Ovary (tissue), 9 donors: ENCODE results near the gene ENKUR. TPM values are rescaled to one million over a fixed set of nuclear protein-coding genes. Genes with fewer than 3 reads are reported as not detected.

Source experiments
- DNase-seq, 5 donors: peaks; one replicate each; pipeline ENCODE4 v3.0.0-alpha.2; 2019 to 2020
- H3K27ac ChIP-seq, 2 donors: fragments of 200-600 bp; one replicate each; pipeline versions ENCODE4 v1.5.1 to v1.8.0; 2019 to 2022
- H3K27me3 ChIP-seq: fragments of 200-600 bp; one replicate; pipeline ENCODE4 v1.8.0; 2022
- H3K36me3 ChIP-seq: fragments of 200-600 bp; sonication (generic); one replicate; pipeline ENCODE4 v1.5.1; 2019
- H3K4me1 ChIP-seq: one replicate; pipeline ENCODE4 v1.8.1; 2013; ENCODE audit warnings: mild to moderate bottlenecking, moderate library complexity; ENCODE audit not compliant: insufficient read depth
- H3K4me3 ChIP-seq: fragments of 200-600 bp; sonication (generic); one replicate; pipeline ENCODE4 v1.5.1; 2017
- H3K9me3 ChIP-seq, 2 donors: fragments of 200-600 bp in 1 of 2; sonication (generic) in 1 of 2; one replicate each; pipeline versions ENCODE4 v1.5.1 to v1.8.1; 2013 to 2019; ENCODE audit warnings: mild to moderate bottlenecking in 1 of 2, moderate library complexity in 1 of 2
- CTCF ChIP-seq, 3 donors: fragments of 450-650 bp in 2 of 3; fragments of 200-600 bp in 1 of 3; IDR thresholded peaks; one replicate each; pipeline versions ENCODE4 v1.5.1 to v1.8.0; 2016 to 2022; ENCODE audit warnings: antibody characterized with exemption in 3 of 3, mild to moderate bottlenecking in 1 of 3
- EP300 ChIP-seq: sonication (generic); formaldehyde crosslinking; IDR thresholded peaks from one replicate; pipeline ENCODE4 v1.6.1; 2017; ENCODE audit warnings: antibody characterized with exemption
- POLR2A ChIP-seq: fragments of 450-650 bp; IDR thresholded peaks from one replicate; pipeline ENCODE4 v1.6.1; 2017; ENCODE audit warnings: antibody characterized with exemption, mild to moderate bottlenecking, moderate library complexity
- WGBS, 3 donors: extraction: QIAGEN DNeasy Blood & Tissue Kit in 1 of 3; methylation state at CpG; one replicate each; pipeline versions ENCODE4 v1.1.5 to v1.1.7; 2013 to 2017; 5-methylcytosine and 5-hydroxymethylcytosine counted together
- intact Hi-C, 4 donors: fragments of 100-400 bp; cut with DNase I; formaldehyde crosslinking; loops; one replicate each; pipeline versions ENCODE4 v1.11.0 to v1.15.1; 2022 to 2023
- polyA plus RNA-seq, 2 donors: library from polyadenylated mRNA; stranded (reverse); fragments of 200-250 nt in 1 of 2; fragments of 350-450 nt in 1 of 2; fragmentation: Illumina TruSeq in 1 of 2; extraction: RNeasy Lipid Tissue Mini Kit (QIAGEN cat#74804) in 1 of 2; gene quantifications; one replicate each; pipeline ENCODE4 v1.2.3, GENCODE V29; 2013 to 2014
- small RNA-seq: library from RNA; depleted of rRNA; stranded (forward); fragments of <200 nt; gene quantifications from one replicate; pipeline ENCODE3, GENCODE V24; 2016
- total RNA-seq, 7 donors: library from RNA; depleted of rRNA in 2 of 7; stranded (reverse); fragments of >200 nt in 2 of 7; fragmentation: NEBNext Ultra II Directional in 3 of 7; extraction: Animal tissue kit (Norgen Biotek cat#: 25700) in 3 of 7; gene quantifications; one replicate each; pipeline versions ENCODE4 v1.1.0 to v1.2.4, GENCODE V29; 2016 to 2023
- donor health status: DM: no; HTN: no; CAD: no; lungs with moderate emphysema.
- donor health status: DM: no; HTN: no; CAD: no.
- donor health status: Bipolar disorder and iron deficiency.
- donor health status: DM: yes; HTN: yes; CAD: no.
- donor health status: DM: no; HTN: no; CAD: no.
- donor health status: DM: yes; HTN: yes; CAD: no.

The ENKUR gene
- total and polyA plus RNA-seq, 9 donors: 0.07 to 8.6 (median 0.33) TPM

- 82 to 88% (median 86%) methylated on average over 8 of the region's 8 CpGs for WGBS, 3 donors
- H3K4me3 ChIP-seq: no peak overlapping the region
- no peaks in the 10 kb centered on the region for H3K36me3 ChIP-seq
These were observed 80.3 kb downstream of the ENKUR start for GRCh38 chr10:24935504-24936292.

More at GRCh38 chr10:24935504-24936292, 80.3 kb downstream of the ENKUR start:
- TF ChIP-seq CTCF (IDR thresholded peaks at IDR 0.05) (no peak), POLR2A (no peak), EP300 (no peak)
- H3K4me1 ChIP-seq: no peaks in the 10 kb centered on the region
- no peak for DNase-seq
- intact Hi-C loops: no loop called here
- no peaks in the 10 kb centered on the region for H3K27me3 ChIP-seq
- H3K27ac ChIP-seq: no peak overlapping the region
- no peaks in the 10 kb centered on the region for H3K9me3 ChIP-seq

Small RNA genes within 50 kb of the gene (small RNA-seq; reads per million reads assigned to genes)
- gene AL512598.1: not detected

Other genes starting within 250 kb of the ENKUR start
- 10 to 100 TPM; 12.6 to 21.3 (median 14.7) TPM for gene PRTFDC1, start 63.6 kb downstream of the ENKUR start, total RNA-seq
- gene PRTFDC1, start 63.6 kb downstream of the ENKUR start, polyA plus RNA-seq: 10 to 100 TPM; 12.7 to 18.6 TPM
- gene THNSL1, start 454 bp upstream of the ENKUR start, total RNA-seq: 1 to 10 TPM; 3.2 to 9.7 (median 7.3) TPM
- 1 to 10 TPM; 4.2 to 8.0 TPM for gene THNSL1, start 454 bp upstream of the ENKUR start, polyA plus RNA-seq
- gene GPR158, start 158.8 kb upstream of the ENKUR start, total RNA-seq: under 1 TPM in 6 of 7 donors, not detected in 1; 0.10 to 0.47 (median 0.20) TPM
- under 1 TPM; 0.13 to 0.22 TPM for gene GPR158, start 158.8 kb upstream of the ENKUR start, polyA plus RNA-seq